Stimulated activated memory B cell treated with anti-CD40 and anti-IgM and Interleukin-4, amounts not matched to agents 10 μg/mL and 1 μg/mL and 100 μg/mL, for 72 hours (primary cell): ENCODE measurements around the gene NIPAL1.
"Not testable (repeated sequence)": the region's sequence is repeated elsewhere in the genome, so short reads cannot be mapped to it uniquely, and the experiment has no call there.

Source experiments
- ATAC-seq: fragments of 150-1000 bp; cut with Tn5 transposase; 2 replicates; pipeline ENCODE4 v1.10.0; 2021
- H3K27ac Mint-ChIP-seq: one replicate; pipeline ENCODE4 v1.8.0; 2022; ENCODE audit warnings: mild to moderate bottlenecking, mixed read lengths
- H3K27me3 Mint-ChIP-seq: one replicate; pipeline ENCODE4 v1.8.0; 2022; ENCODE audit warnings: mixed read lengths
- H3K36me3 Mint-ChIP-seq: one replicate; pipeline ENCODE4 v1.8.0; 2022; ENCODE audit warnings: mixed read lengths
- H3K4me1 Mint-ChIP-seq: one replicate; pipeline ENCODE4 v1.8.0; 2022; ENCODE audit warnings: mixed read lengths
- H3K4me3 Mint-ChIP-seq: one replicate; pipeline ENCODE4 v1.8.0; 2022; ENCODE audit warnings: mild to moderate bottlenecking, moderate library complexity, mixed read lengths
- H3K9me3 Mint-ChIP-seq: one replicate; pipeline ENCODE4 v1.8.0; 2022; ENCODE audit warnings: mixed read lengths

The NIPAL1 gene

DNA sequence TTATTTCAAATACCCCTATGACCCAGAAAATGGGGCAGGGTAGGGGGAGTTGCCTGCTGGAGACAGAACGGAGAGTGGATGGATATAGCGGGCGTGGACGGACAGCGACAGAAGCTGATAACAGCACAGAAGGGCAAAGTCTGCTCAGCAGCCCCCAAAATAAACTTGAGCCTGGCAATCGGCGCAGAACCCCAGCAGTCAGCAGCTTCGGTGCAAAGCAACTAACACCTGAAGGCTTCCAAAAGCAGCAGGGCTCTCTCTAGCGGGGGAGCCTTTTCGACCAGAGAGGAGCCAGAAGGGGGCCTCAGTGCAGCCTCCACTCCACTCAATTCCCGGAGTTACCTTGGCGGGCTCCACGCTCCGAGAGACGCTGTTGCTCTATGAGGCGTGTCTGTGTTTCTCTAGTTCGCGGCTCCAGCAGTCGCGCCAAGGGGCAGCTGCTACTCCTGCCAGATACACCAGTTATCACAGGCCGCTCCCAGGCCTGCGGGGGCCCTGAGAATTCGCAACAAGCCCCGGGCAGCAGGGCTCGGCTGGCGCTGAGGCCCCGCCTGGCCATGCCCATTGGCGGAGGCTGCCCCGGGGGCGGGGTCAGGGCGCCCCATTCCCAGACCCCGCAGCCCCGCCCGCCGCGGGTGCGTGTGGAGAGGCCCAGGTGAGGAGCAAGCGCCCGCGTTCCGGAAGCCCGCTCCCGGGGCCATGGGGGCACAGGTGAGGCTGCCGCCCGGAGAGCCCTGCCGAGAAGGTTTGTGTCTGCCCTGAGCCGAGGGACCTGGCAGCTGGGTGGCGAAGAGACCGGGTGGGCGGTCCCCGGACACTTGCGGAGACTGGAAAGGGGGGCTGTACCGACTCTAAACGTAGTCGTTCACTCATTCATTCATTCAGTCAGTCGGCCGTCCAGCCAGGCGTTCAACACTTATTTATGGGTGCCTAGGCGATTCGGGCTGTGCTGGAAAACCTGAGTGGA lies at the start of gene NIPAL1, which contains the start of gene CNGA1:
NIPAL1 (plus strand) TSS at position 632 of the 967 bp plus-strand sequence; CDS start at position 700, 68 bp downstream.
CNGA1 (minus strand) TSS at position 541 of the 967 bp plus-strand sequence. CDS start 63,992 bp downstream, outside the sequence.
- Mint-ChIP-seq H3K4me1 (peaks cover 20% of the 10 kb centered on the region), H3K36me3 (no peaks in the 10 kb centered on the region), H3K27me3 (peaks cover 73% of the 10 kb centered on the region), H3K27ac (no peak within 1 kb of the TSS), H3K4me3 (peak within 1 kb of the TSS; percentile 85), H3K9me3 (no peaks in the 10 kb centered on the region)
- ATAC-seq = peak; percentile 95

DNA sequence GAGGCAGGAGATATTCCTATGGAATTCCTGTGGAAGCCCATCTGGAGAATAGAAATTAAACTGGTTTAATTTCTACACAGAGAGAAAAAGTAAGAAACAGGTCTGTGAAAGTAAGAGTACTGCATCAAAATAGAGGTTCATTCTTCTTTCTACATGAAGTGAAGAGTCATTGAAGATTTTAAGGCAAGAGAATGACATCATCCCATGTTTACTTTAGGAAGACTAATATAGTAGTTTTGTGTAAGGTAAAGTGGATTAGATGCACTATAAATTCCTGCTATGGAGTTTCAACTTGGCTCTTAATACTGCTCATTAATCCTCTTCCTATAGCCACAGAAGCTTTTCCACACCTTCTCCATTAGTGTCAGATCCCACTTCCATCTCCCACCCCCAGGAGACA lies 47.7 kb upstream of the NIPAL1 start:
- Mint-ChIP-seq H3K4me3 (no peak overlapping the region), H3K27me3 (peaks cover 17% of the 10 kb centered on the region), H3K27ac (no peak overlapping the region), H3K36me3 (no peaks in the 10 kb centered on the region), H3K9me3 (no peaks in the 10 kb centered on the region), H3K4me1 (peaks cover 11% of the 10 kb centered on the region)
- no peak for ATAC-seq

DNA sequence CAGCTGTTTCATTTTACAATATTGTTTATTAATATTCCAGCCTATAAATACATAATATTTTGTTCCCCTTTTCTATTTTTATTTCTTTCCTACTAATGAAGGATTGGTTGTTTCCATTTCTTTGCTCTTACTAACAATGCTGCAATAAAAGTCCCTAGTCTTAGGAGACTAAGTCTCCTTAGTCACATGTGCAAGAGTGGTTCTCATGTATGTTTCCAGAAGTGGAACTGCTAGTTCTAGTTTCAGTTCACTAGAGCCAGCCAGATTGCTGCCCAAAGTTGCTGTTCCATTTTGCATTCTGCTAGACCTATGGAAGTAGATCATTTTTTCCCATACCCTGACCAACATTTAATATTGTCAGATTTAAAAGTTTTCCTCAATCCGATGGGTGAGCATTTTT lies 44.4 kb upstream of the NIPAL1 start:
- Mint-ChIP-seq H3K9me3 (no peaks in the 10 kb centered on the region), H3K36me3 (no peaks in the 10 kb centered on the region), H3K4me3 (no peak overlapping the region), H3K4me1 (peaks cover 11% of the 10 kb centered on the region), H3K27me3 (peaks cover 17% of the 10 kb centered on the region), H3K27ac (no peak overlapping the region)
- peak; percentile 48 for ATAC-seq

DNA sequence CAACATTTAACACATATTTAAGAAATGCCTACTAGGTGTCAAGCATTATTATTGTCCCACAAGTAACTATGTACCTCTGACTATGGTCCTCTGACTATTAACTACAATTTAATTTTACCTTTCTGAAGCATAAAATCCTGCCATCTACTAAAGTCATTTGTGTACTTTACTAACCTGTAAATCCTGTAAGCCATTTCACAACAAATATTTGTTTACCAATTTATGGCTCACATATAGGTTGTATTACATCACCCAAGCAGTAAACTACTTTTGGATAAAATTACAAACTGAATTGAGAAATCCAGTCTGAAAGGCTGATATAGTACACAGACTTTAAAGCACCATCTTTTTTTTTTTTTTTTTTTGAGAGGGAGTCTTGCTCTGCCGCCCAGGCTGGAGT lies 43.9 kb upstream of the NIPAL1 start:
- no peak for ATAC-seq
- Mint-ChIP-seq H3K27ac (no peak overlapping the region), H3K36me3 (no peaks in the 10 kb centered on the region), H3K9me3 (no peaks in the 10 kb centered on the region), H3K4me1 (peaks cover 11% of the 10 kb centered on the region), H3K27me3 (peaks cover 17% of the 10 kb centered on the region), H3K4me3 (no peak overlapping the region)

DNA sequence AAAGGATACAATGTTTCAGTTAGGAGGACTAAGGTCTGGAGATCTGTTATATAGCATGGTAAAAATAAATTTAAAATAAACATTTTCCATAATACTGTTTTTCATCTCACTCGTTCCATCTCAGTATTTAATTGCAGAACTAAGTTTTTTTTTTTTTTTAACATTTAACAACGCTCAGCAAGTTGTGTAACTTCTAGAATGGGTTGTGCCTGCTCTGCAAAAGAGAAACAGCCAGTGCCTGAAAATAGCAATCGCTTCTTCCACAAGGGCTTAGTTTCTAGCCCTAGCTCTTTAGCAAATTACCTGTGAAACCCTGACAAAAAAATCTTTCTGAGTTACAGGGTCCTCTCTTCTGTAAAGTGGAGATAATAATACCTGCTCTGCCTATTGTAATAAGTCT lies 42.0 kb upstream of the NIPAL1 start:
- H3K9me3 Mint-ChIP-seq = no peaks in the 10 kb centered on the region
- H3K4me1 Mint-ChIP-seq = peaks cover 11% of the 10 kb centered on the region
- peaks cover 7% of the 10 kb centered on the region for H3K27me3 Mint-ChIP-seq
- no peak overlapping the region for H3K4me3 Mint-ChIP-seq
- no peaks in the 10 kb centered on the region for H3K36me3 Mint-ChIP-seq
- no peak overlapping the region for H3K27ac Mint-ChIP-seq
- ATAC-seq = no peak

DNA sequence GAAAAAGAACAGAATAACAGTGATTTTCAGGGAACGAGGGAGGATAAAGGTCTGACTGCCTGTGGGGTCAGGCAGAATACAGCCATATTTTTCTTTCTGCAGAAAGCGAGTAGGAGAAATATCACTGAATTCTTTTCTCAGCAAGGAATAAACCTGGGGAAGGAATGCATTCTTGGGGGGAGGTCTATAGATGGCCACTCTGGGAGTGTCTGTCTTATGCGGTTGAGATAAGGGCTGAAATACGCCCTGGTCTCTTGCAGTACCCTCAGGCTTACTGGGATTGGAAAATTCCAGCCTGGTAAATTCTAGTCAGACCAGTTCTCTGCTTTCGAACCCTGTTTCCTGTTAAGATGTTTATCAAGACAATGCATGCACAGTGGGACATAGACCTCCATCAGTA lies 26.4 kb upstream of the NIPAL1 start:
- no peak overlapping the region for H3K4me3 Mint-ChIP-seq
- no peak overlapping the region for H3K27ac Mint-ChIP-seq
- no peaks in the 10 kb centered on the region for H3K4me1 Mint-ChIP-seq
- no peak for ATAC-seq
- peaks cover 44% of the 10 kb centered on the region for H3K27me3 Mint-ChIP-seq
- no peaks in the 10 kb centered on the region for H3K36me3 Mint-ChIP-seq
- H3K9me3 Mint-ChIP-seq = peaks cover 19% of the 10 kb centered on the region

DNA sequence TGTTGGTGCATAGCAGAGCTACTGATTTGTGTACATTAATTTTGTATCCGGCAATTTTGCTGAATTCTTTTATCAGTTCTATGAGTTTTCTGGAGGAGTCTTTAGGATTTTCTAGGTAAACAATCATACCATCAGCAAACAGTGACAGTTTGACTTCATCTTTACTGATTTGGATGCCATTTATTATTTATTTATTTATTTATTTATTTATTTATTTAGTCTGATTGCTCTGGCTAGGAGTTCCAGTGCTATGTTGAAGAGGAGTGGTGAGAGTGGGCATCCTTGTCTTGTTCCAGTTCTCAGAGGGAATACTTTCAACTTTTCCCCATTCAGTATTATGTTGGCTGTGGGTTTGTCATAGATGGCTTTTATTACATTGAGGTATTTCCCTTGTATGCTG lies 24.1 kb upstream of the NIPAL1 start:
- not testable (repeated sequence) for H3K27ac Mint-ChIP-seq, ATAC-seq, H3K36me3 Mint-ChIP-seq, H3K4me3 Mint-ChIP-seq, H3K4me1 Mint-ChIP-seq
- Mint-ChIP-seq H3K9me3 (peaks cover 19% of the 10 kb centered on the region), H3K27me3 (peaks cover 34% of the 10 kb centered on the region)

DNA sequence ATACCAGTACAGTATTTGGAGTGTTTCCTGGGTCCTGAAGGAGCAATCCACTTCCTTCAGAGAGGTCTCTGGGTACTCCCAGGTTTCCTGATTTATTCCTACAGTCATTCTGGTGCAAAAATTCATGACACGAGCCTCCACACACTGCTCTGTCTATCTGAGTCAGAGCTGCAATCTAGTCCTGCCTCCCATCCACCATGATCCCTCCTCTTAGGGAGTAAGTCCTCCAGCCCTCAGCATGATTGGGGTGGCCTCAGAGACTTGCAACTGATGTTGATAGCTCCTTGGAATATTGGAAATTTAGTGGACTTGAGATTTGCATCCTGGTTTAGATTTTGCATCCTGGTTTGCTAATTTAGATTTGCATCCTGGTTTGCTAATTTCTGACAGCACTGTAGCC lies 20.6 kb upstream of the NIPAL1 start:
- Mint-ChIP-seq H3K27ac (no peak overlapping the region), H3K9me3 (peaks cover 8% of the 10 kb centered on the region), H3K27me3 (peaks cover 43% of the 10 kb centered on the region), H3K36me3 (no peaks in the 10 kb centered on the region), H3K4me3 (no peak overlapping the region), H3K4me1 (no peaks in the 10 kb centered on the region)
- ATAC-seq = no peak

DNA sequence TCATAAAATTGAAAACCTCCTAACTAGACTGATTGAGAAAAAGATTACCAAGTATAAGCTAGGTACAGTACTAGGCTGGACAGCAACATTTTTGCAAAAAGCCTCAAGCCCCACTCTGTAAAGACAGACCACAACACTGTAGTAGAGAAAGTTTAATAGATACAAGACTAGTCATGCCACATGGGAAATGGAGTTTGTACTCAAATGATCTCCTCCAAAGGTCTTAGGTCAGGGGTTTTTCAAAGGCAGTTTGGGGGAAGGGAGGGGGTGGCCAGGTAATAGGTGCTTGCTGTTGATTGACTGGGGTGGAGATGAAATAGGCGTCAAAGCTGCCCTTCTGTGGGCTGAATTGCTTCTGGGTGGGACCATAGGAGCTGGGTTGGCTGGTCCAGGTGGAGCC lies 14.3 kb upstream of the NIPAL1 start:
- Mint-ChIP-seq H3K4me1 (no peaks in the 10 kb centered on the region), H3K27ac (no peak overlapping the region), H3K27me3 (peaks cover 8% of the 10 kb centered on the region), H3K9me3 (no peaks in the 10 kb centered on the region), H3K36me3 (no peaks in the 10 kb centered on the region), H3K4me3 (no peak overlapping the region)
- ATAC-seq = no peak

DNA sequence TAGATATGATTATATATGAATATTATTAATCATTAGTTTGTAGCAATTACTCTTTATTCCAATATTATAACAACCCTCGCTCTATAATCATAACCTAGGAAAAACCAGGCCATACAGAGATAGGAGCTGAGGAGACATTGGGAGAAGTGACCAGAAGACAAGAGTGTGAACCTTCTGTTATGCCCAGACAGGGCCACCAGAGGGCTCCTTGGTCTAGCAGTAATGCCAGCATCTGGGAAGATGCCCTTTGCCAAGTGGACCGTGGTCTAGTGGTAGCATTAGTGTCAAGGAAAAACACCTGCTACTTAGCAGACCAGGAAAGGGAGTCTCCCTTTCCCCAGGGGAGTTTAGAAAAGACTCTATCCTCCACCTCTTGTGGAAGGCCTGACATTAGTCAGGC lies 13.0 kb upstream of the NIPAL1 start:
- not testable (repeated sequence) for ATAC-seq, H3K4me1 Mint-ChIP-seq, H3K27me3 Mint-ChIP-seq, H3K27ac Mint-ChIP-seq, H3K4me3 Mint-ChIP-seq, H3K36me3 Mint-ChIP-seq, H3K9me3 Mint-ChIP-seq

DNA sequence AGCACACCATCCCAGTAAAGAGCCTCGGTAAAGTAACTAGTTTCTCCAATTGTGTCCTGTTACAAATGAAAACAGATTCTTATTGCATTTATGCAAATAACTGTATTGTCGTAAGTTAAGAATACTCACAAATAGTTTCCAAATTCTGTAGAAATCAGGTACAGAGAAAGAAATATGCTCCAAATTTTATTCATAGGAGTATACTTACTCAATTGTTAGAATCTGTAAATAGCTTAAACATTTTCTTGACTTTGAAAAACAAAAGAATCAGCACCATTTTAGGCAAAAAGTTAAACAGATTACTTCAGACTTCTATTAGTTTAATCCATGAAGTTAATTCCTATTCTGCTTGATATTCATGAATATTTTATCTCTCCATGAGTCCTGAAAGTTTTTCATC lies 10.8 kb upstream of the NIPAL1 start:
- Mint-ChIP-seq H3K36me3 (no peaks in the 10 kb centered on the region), H3K4me1 (no peaks in the 10 kb centered on the region), H3K9me3 (peaks cover 3% of the 10 kb centered on the region), H3K4me3 (no peak overlapping the region), H3K27ac (no peak overlapping the region), H3K27me3 (peaks cover 6% of the 10 kb centered on the region)
- ATAC-seq = no peak

DNA sequence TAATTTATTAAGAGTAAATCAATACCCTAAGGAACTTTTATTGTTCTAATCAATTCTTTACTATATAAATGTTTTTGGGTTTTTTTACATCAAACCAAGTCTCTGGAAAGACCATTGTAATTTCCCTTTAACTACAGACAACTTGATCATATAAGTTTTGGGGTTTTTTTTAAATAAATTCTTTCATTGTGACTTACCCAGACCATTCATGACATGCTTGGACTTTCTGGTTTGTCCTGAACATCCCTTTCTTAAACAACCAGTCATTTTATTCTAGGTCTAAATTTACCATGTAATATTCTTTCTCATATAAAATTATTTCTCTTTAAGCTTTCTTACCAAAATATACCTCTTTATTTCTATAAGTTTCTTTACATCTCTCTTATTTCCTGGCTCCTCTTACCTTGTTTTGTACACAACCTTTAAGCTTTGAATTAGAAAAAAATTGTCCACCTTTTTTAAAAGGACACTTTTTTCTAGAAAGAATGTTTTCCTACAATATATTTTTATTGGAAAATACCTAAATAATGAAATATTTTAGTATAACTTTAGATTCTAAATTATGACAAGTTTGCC lies 8.5 kb upstream of the NIPAL1 start:
- Mint-ChIP-seq H3K36me3 (no peaks in the 10 kb centered on the region), H3K27me3 (peaks cover 29% of the 10 kb centered on the region), H3K4me3 (no peak overlapping the region), H3K4me1 (no peaks in the 10 kb centered on the region), H3K9me3 (peaks cover 3% of the 10 kb centered on the region), H3K27ac (no peak overlapping the region)
- no peak for ATAC-seq

DNA sequence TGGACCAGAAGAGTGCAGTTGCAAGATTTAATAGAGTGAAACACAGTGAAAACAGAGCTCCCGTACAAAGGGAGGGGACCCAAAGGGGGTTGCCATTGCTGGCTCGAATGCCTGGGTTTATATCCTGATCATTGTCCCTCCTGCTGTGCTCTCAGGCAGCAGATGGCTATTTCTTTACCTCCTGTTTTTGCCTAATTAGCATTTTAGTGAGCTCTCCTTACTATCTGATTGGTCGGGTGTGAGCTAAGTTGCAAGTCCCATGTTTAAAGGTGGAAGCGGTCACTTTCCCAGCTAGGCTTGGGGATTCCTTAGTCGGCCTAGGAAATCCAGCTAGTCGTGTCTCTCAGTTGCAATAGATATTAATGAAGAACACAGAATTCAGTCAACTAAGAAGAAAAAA lies 5.7 kb upstream of the NIPAL1 start:
- not testable (repeated sequence) for H3K36me3 Mint-ChIP-seq, H3K27ac Mint-ChIP-seq, H3K4me1 Mint-ChIP-seq, H3K4me3 Mint-ChIP-seq, ATAC-seq, H3K9me3 Mint-ChIP-seq
- peaks cover 57% of the 10 kb centered on the region for H3K27me3 Mint-ChIP-seq

DNA sequence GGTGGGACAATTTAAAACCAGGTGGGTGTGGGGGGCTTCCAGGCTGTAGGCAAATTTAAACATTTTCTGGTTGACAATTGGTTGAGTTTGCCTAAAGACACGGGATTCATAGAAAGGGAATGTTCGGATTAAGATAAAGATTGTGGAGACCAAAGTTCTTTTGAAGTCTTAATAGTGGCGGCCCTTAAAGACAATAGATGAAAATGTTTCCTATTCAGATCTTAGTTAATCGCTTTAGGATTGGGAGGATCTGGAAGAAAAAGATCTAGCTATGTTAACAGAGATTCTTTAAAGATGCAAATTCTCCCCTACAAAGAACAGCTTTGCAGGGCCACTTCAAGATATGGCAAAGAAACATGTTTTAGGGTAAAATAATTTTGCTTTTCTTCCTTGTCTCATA lies 4.8 kb upstream of the NIPAL1 start:
- ATAC-seq = no peak

DNA sequence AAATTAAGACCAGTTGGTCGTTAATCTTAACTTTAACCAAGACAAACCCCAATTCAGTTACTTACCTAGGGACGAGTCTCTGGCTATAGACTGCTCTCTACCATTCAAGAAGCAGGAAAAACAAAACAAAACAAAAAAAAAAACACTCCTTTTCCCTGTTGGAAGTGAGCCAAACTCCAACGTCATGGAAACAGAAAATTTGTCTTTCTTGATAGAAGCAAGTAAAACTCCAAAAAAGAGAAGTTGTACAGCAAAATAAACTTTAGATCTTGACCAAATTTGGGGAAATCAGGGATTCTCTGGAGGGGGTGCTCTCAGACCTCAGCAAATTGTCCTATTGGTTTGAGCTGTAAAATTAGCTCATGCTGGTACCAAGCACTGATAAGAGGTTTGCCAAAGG lies 3.7 kb upstream of the NIPAL1 start:
- H3K27ac Mint-ChIP-seq = no peak overlapping the region
- H3K4me1 Mint-ChIP-seq = peaks cover 20% of the 10 kb centered on the region
- peaks cover 3% of the 10 kb centered on the region for H3K9me3 Mint-ChIP-seq
- no peaks in the 10 kb centered on the region for H3K36me3 Mint-ChIP-seq
- ATAC-seq = no peak
- no peak overlapping the region for H3K4me3 Mint-ChIP-seq
- H3K27me3 Mint-ChIP-seq = peaks cover 76% of the 10 kb centered on the region

More for the DNA sequence above, 4.8 kb upstream of the NIPAL1 start:
- H3K27me3 Mint-ChIP-seq = peaks cover 65% of the 10 kb centered on the region
- no peaks in the 10 kb centered on the region for H3K36me3 Mint-ChIP-seq
- H3K4me3 Mint-ChIP-seq = no peak overlapping the region
- H3K27ac Mint-ChIP-seq = no peak overlapping the region
- peaks cover 3% of the 10 kb centered on the region for H3K9me3 Mint-ChIP-seq
- H3K4me1 Mint-ChIP-seq = peaks cover 11% of the 10 kb centered on the region

DNA sequence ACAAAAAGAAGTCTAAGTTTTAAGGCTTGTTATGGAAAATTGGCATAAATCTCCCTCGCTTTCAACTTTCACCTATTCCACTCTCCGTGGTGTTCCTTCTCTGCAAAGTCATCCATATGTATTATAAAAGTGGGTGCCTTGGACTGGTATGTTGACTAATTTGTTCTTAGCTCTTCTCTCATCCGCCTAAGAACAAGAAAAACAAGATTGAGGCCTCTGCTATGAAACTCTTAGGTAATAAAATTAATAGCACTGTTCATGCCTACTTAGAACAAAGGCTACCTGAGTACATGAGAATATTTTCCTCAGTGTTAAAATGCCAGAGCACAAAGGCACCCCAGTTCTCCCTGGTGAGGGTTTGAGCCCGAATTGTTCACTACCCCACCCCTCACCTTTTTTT lies 1.4 kb upstream of the NIPAL1 start:
- Mint-ChIP-seq H3K27me3 (peaks cover 86% of the 10 kb centered on the region), H3K27ac (no peak overlapping the region), H3K36me3 (no peaks in the 10 kb centered on the region), H3K4me3 (no peak overlapping the region), H3K4me1 (peaks cover 20% of the 10 kb centered on the region), H3K9me3 (no peaks in the 10 kb centered on the region)
- ATAC-seq = no peak
